ENCODE data around the gene CARS1.

CARS1 gene

DNA sequence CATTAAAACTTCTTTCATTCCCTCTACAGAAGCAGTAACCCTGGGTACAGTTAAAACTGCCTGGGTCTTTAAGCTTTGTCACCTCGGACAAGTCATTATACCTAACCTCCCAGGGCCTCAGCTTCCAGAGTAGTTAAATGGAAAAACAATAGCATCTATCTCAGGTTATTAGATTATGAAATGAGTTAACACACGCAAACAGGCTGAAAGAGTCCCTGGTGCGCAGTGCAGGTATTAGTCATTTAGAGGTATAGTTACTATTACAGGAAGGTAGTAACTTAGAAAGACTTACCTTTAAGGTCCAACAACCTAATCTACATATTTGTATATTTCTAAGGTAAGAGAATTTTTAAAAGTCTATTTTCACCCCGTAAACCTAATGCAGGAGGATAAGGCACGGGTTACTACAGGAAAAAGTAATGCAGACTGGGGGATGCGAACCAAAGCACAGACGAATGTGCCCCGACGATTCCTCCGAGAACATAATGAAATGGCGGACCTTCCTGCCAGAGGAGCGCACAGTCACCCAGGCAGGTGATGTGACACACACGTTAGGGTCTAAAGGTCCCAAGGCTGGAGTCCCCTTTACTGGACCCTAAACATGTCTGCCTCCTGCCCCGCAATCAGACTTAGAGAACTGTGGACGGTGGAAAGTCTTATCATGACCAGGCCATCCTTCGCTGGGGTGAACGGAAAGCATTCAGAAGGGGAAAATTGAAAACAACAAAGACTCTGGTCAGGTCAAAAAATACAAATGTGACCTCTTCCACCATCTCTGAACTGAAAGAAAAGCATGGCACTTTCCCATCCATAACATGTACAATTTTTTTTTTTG is 66.4 kb downstream of the CARS1 start:
- DNase-seq, result no peak

DNA sequence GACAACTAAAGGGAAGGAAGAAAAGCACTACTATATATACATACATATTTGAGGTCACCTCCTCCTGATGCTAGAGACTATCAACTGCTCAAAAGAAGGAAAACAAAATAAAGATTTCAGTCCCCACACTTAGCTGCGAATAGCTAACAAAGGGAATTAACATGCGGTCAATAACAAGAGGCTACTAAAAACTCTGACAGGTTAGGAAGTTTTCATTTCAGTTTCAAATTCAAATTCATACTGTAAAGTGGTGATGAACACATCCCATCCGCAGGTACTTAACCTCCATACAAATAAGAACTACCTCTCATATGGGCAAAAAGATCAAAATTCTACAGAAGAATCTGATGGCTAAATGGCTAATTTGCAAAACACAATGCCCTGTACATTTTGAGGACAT is 67.7 kb downstream of the CARS1 start:
- DNase-seq, result no peak

DNA sequence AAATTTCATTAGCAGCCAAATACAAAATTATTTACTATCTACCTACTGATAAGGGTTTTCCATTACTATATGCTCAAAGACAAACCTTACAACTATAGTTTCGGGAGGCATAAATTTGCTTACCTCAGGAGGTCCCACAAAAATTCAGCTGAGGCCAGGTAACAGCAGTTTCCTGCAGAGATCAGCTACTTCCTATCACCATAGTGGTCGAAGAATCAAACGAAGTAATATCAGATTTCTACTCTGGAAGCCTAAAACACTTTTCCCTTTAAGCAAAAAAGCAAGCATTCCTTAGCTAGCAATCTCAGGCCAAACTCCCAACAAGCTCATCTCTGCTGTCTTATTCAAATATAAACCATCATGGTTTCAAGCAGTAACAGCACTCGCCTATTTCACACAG is 68.2 kb downstream of the CARS1 start:
- no peak for DNase-seq

DNA sequence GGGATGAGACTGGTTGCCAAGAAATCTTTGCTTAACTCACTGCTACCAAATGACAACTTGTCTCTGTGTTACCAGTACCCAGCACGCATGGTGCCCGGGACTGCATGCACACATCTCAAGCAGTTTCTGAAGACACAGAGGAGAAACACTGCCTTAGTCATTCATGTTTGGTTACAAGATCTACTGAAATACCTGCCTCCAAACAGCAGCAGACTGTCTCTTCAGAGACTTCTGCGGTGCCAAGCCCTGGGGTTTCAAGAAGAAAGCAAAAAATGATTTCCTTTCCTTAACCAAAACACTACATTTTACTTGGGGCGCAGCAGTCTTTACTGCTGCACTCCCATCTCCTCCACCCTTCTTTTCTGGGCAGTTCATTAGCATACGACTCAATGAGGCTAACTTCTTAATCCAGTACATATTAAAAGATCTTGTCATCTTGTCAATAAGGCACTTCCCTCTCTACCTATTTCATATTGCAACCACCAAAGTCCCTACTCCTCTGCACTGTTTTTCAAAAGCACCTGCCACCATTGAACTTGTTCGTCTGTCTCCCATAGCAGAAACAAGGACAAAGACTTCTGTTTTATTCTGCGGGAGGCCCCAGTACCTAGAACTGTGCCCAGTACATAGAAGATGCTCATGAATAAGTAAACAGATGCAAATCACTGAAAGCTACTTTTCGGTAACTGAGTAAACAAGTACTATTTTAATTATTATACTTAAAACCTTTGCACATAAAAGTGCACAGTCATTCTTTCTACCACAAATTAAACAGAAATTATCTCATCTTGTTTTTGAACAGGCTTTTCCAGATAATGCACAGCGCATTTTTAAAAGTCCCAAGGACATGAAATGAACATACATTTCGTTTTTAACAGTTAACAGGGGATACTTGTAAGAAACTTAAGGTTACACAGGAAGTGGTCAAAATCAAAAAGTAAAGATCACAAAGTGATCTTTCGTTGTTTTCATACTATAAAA is 69.1 kb downstream of the CARS1 start:
- no peak for DNase-seq

DNA sequence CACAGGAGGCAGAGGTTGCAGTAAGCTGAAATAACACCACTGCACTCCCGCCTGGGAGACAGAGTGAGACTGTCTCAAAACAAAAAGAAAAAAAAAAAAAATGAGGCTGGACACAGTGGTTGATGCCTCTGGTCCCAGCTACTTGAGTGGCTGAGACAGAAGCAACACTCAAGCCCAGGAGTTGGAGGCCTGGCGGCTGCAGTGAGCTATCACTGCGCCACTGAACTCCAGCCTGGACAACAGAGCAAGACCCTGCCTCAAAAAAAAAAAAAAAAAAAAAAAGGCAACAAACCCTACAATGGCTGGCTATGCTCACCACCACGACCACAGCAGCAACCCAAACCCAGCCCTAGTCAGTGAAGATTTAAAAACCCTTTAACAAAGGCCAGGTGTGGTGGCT is 73.3 kb downstream of the CARS1 start:
- DNase-seq, result no peak

DNA sequence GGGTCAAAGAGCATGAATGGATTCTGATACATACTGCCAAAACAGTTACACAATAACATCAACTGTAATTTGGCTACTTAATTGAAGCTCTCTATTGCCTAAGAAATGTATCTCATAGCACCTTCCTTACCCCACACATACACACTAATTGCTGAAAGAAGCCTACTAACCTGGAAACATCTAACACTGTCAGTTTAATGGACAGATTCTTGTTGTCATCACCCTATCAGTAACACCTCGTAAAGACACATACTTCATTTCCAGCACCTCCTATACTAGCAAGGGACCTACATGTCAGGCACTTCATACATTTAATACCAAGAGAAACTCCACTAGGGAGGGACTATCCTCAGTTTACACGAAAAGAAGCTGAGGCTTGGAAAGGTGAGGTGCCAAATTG is 75.0 kb downstream of the CARS1 start:
- no peak for DNase-seq

DNA sequence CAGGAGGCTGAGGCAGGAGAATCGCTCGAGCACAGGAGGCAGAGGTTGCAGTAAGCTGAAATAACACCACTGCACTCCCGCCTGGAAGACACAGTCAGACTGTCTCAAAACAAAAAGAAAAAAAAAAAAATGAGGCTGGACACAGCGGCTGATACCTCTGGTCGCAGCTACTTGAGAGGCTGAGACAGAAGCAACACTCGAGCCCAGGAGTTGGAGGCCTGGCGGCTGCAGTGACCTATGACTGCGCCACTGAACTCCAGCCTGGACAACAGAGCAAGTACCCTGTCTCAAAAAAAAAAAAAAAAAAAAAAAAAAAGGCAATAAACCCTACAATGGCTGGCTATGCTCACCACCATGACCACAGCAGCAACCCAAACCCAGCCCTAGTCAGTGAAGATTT is 76.1 kb downstream of the CARS1 start:
- DNase-seq, result no peak

DNA sequence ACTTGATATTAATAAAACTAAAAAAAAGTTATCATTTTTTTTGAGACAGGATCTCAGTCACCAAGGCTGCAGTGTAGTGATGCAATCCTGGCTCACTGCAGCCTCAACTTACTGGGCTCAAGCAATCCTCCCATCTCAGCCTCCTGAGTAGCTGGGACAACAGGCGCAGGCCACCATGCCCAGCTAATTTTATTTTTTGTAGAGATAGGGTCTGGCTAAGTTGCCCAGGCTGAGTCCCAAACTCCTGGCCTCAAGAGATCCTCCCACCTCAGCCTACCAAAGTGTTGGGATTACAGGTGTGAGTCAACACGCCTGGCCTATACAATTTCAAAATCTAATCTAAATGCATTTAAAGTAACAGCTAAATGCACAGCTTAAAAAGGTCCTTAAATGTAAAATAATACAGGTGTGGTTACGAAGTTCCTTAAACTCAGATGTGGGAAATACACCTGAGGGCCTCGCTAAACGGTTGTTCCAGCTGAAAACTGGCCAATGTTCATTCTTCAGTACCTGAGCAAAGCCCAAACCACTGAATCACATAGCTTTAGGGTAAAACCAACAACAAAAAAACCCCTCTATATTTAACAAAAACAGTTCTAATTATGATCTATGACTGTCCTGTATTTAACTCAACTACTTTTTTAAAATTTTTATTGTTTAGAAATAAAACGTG is 76.9 kb downstream of the CARS1 start:
- no peak for DNase-seq

DNA sequence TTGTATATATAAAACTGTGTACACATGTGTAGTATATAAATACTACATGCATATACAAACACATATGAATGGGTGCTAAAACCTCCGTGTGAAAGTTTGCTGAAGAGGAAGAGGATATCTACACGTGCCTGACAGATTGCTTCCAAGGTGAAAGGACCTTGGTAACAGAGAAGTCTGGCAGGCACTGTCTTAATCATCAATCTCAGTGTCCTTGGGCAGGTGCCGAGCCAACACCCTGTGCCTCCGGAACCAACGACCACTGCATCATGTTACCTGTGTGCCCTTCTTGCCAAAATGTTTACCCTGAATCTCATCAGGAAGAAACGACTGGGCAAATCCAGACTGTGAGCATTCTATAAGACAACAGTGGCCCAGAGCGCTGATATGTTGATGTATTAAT is 80.1 kb downstream of the CARS1 start:
- no peak for DNase-seq

DNA sequence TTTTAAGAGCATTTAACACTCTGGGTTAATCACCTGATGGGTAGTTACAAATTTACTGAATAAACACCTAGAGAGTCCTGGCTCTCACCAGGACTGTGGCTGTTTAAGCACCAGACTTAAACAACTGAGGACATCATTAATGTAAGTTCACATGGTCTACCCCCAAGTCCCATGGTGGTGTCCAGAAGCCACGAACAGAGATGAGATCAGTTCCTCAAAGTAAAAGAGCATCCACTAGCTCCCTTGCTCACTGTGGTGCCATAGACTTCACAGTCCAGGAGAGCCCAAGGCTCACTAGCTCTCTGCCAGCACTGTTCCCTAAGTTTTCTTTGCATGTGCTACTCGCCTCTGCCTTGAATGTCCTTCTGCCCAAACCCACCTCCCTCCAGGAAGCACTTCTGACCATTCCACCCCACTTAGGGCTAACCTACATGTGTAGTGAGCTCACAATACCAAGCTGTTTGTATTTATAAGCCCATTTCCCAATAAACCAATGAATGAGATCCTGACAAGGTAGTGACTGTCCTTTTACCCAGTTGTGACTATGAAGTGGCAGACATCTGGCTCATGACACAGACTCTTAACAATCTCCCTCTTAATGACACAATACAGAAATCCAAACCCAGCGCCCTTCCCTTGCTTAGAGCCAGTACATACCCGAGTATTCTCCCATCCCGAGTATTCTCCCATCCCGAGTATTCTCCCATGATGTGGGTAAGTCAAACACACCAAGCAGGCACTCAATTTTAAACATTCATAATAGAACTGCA is 80.7 kb downstream of the CARS1 start:
- DNase-seq, result no peak

DNA sequence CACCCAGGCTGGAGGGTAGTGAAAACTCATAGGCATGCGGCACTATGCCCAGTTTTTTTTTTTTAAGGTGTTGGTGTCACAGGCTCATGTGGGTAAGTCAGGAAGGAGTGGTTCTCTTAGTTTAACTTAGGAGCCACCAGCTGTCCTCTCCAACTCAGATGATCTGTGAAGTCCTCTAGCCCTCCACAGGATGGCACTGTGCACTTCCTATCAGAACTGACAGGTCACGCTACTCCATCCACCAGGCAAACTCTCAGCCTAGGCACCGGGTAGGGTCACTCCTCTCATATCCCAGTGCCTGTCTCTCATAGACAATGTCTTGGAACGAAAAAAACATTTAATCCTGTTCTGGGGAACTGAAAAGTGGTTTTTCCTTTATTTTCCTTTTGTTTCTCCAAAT is 81.6 kb downstream of the CARS1 start:
- peak in 1 of 2 experiments; percentile 60 for DNase-seq

DNA sequence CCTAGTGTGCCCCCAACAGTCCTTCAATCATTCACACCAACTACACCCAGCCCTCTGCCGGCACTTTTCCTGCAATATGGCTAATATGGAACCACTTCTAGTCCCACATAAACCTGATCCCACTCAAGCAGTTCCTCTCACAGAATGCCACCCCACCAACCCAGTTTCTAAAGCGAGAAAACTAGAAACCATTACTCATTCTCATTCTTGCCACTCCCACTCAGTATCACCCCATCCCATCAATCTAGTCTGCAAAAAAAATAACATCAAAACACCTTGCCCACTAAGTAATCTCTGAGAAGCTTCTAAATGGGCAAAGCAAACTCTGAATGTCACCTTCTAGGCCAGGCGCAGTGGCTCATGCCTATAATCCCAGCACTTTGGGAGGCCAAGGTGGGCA is 83.0 kb downstream of the CARS1 start:
- no peak for DNase-seq

DNA sequence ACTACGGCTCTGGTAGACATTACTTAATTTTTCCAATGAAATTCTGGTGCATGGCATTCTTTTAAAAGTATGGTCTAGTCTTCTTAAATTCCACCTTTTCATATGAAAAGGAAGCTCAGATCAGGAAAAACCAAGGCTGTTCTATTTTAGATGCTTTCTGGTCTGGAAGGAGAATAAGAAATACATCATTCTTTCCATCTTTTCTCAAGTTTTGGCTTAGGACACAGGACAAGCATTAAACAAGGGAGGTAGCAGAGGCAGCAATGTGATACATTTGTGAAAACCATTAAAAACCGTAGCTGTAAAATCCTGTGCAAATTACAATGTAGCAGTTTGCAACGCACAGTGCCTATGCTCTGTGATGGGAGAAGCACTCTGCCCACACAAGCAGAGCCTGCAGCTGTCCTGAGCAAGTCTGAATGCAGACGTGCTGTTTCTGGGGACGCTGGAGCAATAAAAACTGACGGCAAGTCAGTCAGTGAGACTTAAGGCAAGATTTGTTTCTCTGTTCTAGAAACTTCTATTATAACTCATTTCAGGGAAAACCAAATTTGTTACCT is 88.8 kb downstream of the CARS1 start:
- no peak for DNase-seq

DNA sequence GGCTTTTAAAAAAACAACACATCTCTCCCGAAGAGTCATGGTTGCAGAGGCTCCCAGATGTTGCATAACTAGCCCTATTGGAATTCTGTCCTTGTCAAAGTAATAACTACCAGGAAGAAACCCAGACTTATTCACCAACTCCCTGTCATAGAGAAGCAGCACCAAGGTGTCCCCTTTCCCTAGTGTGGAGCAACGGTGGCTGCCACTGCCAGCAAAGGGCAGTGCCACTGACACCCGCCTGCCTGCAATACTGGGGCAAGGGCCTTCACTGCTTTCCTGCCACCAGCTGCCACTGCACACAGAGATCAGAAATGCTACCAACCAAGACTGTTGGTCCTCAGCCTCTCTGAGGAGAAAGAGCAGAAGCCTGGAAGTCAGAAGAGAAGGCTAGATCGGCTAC is 92.4 kb downstream of the CARS1 start:
- DNase-seq, result no peak

DNA sequence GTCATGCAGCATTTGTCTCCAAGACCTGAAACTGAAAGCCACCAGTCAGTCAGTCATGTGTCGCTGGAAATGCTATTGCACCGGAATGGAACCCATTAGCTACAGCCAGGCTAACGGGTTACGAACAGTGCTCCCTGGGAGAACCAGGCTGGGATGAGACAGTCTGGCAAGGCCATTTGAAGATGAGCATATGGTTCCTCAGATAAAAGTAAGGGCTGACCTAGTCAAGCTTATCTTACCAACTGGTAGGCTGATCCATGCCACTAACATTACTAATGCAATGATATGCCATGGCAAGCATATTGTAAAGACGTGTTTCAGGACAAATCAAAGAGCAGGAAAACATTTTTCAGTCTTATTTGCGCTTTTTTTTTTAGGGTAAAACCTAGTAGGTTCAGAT is 93.5 kb downstream of the CARS1 start:
- no peak for DNase-seq

DNA sequence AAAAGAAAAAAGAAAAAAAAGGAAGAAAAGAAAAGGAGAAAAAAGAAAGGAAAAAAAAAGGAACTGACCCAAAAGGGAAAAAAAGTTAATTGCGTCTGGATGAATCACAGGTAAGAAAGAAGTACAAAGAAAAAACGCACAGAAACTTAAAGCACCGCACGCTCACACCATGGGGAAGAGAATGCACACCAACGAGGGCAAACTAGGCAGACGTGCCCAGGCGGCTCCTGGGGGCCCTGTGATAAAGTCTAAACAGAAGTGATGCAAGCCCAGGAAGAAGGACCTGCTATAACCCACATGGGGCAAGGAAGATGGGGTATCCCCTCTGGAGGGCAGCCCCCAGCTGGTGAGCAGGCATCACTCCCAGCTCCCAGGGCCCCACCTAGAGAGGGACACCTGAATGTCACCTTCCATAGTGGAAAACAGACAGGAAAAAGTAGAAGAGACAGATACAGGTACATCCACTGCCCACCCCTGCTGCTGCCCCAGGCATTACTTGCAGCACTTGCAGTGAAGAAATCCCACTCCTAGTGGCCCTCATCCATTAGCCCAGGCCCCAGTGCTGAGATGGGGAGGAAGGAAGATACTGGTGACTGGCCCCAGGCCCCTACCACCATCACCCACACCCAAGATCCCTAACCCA is 94.0 kb downstream of the CARS1 start:
- no peak for DNase-seq

DNA sequence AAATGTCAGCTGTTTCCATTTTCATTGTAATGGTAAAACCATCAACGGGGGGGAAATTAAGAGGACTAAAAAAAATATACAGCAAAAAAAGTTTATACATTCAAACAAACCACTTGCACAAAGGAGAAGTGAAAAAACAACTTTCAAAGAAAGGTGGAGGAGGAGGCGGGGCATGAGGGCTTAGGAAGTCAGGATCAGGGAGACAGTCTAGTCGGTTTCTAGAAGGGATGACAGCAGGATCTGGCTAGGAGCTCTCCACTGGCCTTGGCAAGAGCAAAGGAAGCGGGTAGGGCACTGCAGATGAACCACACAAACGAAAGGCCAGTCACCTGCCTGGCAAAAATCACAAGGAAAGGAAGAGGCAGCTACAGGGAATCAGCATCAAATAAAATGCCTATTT is 96.1 kb downstream of the CARS1 start:
- DNase-seq, result no peak

DNA sequence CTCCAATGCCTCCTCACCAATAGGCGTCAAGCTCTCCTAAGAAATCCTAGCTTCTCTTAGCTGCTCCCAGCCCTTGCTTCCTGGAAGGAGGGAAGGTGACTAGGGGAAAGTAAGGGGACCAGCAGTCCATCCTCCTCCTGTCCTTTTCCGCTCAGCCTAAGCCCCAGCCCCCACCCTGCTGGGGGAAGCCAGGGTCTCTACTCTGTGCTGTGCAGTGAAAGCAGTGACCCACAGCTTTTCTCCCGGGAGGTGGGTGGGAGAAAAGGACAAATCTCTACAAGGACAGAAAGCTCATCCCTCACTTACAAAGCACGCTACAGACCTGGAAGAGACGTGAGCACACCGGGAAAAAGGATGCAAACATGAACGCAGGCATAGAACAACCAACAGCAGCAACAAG is 97.1 kb downstream of the CARS1 start:
- DNase-seq, result no peak

DNA sequence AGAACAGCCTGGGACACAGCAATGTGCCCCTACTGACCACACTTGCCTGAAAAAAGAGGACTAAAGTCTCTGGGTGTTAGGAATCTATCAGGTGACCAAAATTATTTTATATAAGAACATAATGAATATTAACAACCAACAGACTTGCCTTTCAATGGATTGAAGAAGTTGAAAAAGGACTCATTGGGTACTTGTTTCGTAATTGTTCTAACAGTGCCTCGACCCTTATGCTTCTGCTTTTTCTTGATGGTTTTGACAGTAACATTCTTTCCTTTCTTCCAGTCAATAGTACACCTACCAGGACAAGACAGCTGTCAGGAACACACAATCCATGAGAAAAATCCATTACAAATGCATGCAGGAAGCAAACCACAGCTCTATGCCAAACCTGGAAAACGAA is 99.0 kb downstream of the CARS1 start:
- no peak for DNase-seq

DNA sequence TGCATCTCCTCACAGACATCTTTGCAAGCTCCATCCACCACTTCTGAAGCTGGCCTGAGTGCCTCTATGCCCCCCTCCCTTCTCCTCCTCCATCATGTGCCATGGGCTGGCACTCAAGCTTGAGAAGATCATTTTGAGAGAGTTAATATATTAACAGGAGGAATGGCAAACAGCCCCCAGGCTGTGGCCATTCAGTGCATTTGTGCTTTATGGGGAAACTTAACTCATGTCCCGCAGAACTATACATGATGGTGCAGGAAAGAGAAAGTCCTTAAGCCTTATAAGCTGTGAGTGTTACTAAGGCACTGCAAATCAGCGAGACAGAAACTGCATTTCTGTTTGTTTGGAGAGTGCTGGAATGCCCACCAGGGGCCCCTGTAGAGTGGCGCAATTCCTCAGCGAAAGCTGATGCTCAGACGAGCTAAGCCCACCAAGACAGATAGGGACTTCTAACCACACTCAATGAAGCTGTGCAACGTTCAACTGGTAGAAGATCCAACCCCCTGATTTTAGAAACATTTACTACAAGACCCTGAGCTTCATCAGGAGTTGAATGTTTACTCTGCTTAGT is 101.2 kb downstream of the CARS1 start:
- DNase-seq, result no peak

DNA sequence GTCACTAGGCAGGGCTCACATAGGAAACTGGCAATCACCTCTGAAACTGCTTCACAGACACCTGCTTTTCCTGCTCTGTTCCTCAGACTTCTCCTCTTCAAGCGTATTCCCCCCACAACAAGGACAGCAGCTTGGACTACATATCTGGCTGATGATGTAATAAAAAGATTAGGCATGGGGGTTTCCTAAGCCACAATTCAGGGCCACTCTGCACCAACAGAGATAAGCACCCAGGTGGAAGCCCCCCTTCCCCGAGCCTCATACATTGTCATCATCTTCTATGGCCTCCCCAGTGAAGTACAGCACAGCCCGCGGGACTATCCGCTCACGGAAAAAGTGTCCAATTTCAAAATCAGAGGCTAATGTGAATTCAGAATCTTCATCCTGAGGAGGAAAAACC is 103.0 kb downstream of the CARS1 start:
- no peak for DNase-seq
